Fibroblast of pulmonary artery (primary cell): ENCODE measurements around the gene DENND5A.
"Not testable (repeated sequence)": the region's sequence is repeated elsewhere in the genome, so short reads cannot be mapped to it uniquely, and the experiment has no call there.

Source experiments
- DNase-seq: peaks from one replicate; pipeline ENCODE4 v3.0.0-alpha.2; 2010; ENCODE audit warnings: low read depth
- H3K4me3 ChIP-seq: replicated peaks from 2 replicates; pipeline ENCODE4 v1.5.1; 2011; ENCODE audit warnings: low read depth, mild to moderate bottlenecking, control low read depth, low read length, moderate library complexity
- CTCF ChIP-seq: IDR thresholded peaks from 2 replicates; pipeline ENCODE4 v1.5.1; 2011; ENCODE audit warnings: mild to moderate bottlenecking, control low read depth, low read length, inconsistent platforms; ENCODE audit errors: missing control alignments

Gene DENND5A

DNA sequence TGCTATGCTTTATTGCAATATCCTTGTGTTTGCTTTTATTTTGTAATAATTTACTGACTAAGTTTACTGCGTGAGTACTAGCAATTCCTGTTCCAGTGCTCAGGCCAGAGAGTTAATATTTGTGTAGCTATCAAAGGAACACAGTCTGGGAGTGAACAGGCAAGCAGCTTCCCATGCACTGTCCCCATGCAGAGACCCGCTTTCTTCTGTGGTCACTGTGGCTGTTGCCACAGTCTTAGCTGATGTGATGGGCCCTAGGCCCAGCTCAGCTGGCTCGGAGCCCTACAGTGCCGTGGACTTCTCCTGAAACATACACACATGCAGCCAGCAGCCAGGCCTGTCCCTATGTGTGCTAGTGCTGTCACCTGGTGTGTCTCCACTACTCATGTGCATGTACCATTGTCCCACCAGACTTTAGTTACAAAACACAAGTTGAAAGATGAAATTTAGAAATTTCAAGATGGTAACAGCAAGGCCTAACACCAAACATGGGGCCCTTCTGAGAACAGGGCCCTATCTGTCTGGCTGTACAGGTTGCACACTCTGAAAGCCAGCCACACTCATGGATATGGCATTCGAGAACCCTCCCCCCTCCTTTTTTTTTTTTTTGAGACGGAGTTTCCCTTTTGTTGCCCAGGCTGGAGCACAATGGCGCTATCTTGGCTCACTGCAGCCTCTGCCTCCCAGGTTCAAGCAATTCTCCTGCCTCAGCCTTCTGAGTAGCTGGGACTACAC is 161.4 kb downstream of the DENND5A start:
- H3K4me3 ChIP-seq: no peak overlapping the region
- TF ChIP-seq CTCF: no peak
- DNase-seq: no peak

GRCh38 chr11:9099617-9100016 is 165.5 kb downstream of the DENND5A start:
- H3K4me3 ChIP-seq: no peak overlapping the region
- no peak for DNase-seq
- TF ChIP-seq CTCF: no peak

- DNase-seq, H3K4me3 ChIP-seq: not testable (repeated sequence)
Measured at GRCh38 chr11:9098455-9098854, 166.7 kb downstream of the DENND5A start.

DNA sequence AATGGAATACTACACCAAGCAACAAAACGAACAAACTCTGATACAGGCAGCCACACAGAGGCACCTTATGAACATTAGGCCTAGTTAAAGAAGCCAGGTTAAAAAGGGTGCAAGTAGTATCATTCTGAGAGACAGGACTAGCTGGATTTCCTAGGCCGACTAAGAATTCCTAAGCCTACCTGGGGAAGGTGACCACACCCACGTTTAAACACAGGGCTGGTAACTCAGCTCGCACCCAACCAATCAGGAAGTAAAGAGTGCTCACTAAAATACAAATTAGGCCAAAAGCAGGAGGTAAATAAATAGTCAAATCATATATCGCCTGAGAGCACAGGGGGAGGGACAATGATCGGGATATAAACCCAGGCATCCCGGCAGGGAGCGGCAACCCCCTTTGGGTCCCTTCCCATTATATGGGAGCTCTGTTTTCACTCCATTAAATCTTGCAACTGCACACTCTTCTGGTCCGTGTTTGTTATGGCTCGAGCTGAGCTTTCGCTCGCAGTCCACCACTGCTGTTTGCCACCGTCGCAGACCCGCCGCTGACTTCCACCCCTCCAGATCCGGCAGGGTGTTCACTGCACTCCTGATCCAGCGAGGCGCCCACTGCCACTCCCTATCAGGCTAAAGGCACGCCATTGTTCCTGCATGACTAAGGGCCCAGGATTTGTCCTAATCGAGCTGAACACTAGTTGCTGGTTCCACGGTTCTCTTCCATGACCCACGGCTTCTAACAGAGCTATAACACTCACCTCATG is 167.8 kb downstream of the DENND5A start:
- DNase-seq, H3K4me3 ChIP-seq: not testable (repeated sequence)

DNA sequence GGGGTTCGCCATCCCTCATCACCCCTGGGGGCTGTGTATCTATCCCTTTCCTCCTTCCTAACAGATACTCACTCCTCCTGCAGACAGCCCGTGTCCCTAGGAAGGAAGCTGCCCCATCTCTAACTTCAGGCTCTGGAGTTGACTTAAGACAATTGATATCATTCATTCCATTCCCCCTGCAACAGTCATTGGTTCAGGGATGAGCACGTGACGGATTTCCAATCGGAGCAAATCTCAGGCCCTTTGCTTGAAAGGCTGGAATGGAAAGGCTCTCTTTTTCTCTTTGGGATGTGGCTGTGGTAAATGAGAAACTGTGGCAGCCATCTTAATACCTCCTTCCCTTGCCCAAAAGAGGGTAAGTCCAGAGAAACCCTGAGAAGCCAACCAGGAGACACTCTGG is 168.7 kb downstream of the DENND5A start:
- no peak for DNase-seq
- no peak overlapping the region for H3K4me3 ChIP-seq
- no peak for TF ChIP-seq CTCF

- TF ChIP-seq CTCF: peak; percentile 17
- no peak overlapping the region for H3K4me3 ChIP-seq
- DNase-seq: no peak
Measured at GRCh38 chr11:9095421-9095820, 169.7 kb downstream of the DENND5A start.

GRCh38 chr11:9094420-9094819 is 170.7 kb downstream of the DENND5A start:
- no peak overlapping the region for H3K4me3 ChIP-seq
- no peak for DNase-seq
- TF ChIP-seq CTCF: no peak
